Erythroblast (primary cell): ENCODE results near the gene RETSAT.
"Not testable (repeated sequence)": the region's sequence is repeated elsewhere in the genome, so short reads cannot be mapped to it uniquely, and the experiment has no call there.

ENCODE experiments used
- GATA1 ChIP-seq: IDR thresholded peaks from 2 replicates; pipeline ENCODE4 v1.6.1; 2011; ENCODE audit warnings: low read depth, mild to moderate bottlenecking, control low read depth, low read length, moderate library complexity
- POLR2A ChIP-seq: IDR thresholded peaks from 2 replicates; pipeline ENCODE4 v1.6.1; 2011; ENCODE audit warnings: mild to moderate bottlenecking, low read length

DNA sequence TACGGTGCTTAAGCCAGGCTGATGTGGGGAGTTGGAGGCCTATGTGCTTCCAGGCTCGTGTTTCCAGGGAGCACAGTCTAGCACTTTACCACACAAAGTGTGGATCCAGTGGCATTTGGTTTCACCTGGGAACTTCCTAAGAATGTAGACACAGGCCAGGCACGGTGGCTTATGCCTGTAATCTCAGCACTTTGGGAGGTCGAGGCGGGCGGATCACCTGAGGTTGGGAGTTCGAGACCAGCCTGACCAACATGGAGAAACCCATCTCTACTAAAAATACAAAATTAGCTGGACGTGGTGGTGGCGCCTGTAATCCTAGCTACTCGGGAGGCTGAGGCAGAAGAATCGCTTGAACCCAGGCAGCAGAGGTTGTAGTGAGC, 30.4 kb downstream of the RETSAT start:
- TF ChIP-seq POLR2A, GATA1: not testable (repeated sequence)
